ENCODE results near the gene BSCL2.
A peak's percentile ranks its signal among the peaks of the same experiment; 100 is the strongest.
"Not testable (repeated sequence)": the region's sequence is repeated elsewhere in the genome, so short reads cannot be mapped to it uniquely, and the experiment has no call there.

Gene BSCL2

GRCh38 chr11:62656796-62657429 lies 50.3 kb downstream of the BSCL2 start:
- DNase-seq (ENCODE audit: low spot score): no peak

GRCh38 chr11:62654297-62654696 lies 52.9 kb downstream of the BSCL2 start:
- no peak for DNase-seq (ENCODE audit: low spot score)

- no peak for DNase-seq (ENCODE audit: low spot score)
These were observed 54.8 kb downstream of the BSCL2 start for GRCh38 chr11:62652161-62653006.

GRCh38 chr11:62650283-62650682 lies 56.9 kb downstream of the BSCL2 start:
- not testable (repeated sequence) for DNase-seq (ENCODE audit: low spot score)

GRCh38 chr11:62649486-62649885 lies 57.7 kb downstream of the BSCL2 start:
- no peak for DNase-seq (ENCODE audit: low spot score)

- no peak for DNase-seq (ENCODE audit: low spot score)
These were observed 58.3 kb downstream of the BSCL2 start for GRCh38 chr11:62648967-62649364.

- no peak for DNase-seq (ENCODE audit: low spot score)
These were observed 58.8 kb downstream of the BSCL2 start for GRCh38 chr11:62648185-62648966.

GRCh38 chr11:62647609-62648005 lies 59.6 kb downstream of the BSCL2 start:
- no peak for DNase-seq (ENCODE audit: low spot score)

- DNase-seq (ENCODE audit: low spot score): no peak
These were observed 60.2 kb downstream of the BSCL2 start for GRCh38 chr11:62646825-62647608.

- peak; percentile 99 for DNase-seq (ENCODE audit: low spot score)
These were observed 61.0 kb downstream of the BSCL2 start, which contains the start of gene GANAB for GRCh38 chr11:62645946-62646824. TSS of gene GANAB (minus strand) at chr11:62646613. CDS start at chr11:62646599, 14 bp downstream.

- DNase-seq (ENCODE audit: low spot score): no peak
These were observed 61.6 kb downstream of the BSCL2 start for GRCh38 chr11:62645671-62645945.

- no peak for DNase-seq (ENCODE audit: low spot score)
These were observed 63.0 kb downstream of the BSCL2 start for GRCh38 chr11:62644220-62644619.

Measured in cerebellar cortex (tissue), 1 donor.